Mesenchymal stem cell (in vitro differentiated cells and primary cell): ENCODE measurements around the gene RASL10B.

Experiments
- DNase-seq: peaks from one replicate; pipeline ENCODE4 v3.0.0-alpha.2; 2013
- H2AFZ ChIP-seq: one replicate; pipeline ENCODE4 v1.6.1; 2013; ENCODE audit warnings: low read depth, mild to moderate bottlenecking, control low read depth, inconsistent platforms, low read length, moderate library complexity
- H2AK5ac ChIP-seq: 2 replicates; pipeline ENCODE4 v1.6.1; 2013; ENCODE audit warnings: low read length, moderate library complexity, mild to moderate bottlenecking, inconsistent platforms; ENCODE audit not compliant: severe bottlenecking
- H2BK120ac ChIP-seq: one replicate; pipeline ENCODE4 v1.6.1; 2013; ENCODE audit warnings: low read depth, mild to moderate bottlenecking, inconsistent platforms, low read length, moderate library complexity
- H2BK12ac ChIP-seq, 2 experiments: one replicate each; pipeline ENCODE4 v1.6.1; 2013; ENCODE audit warnings: inconsistent platforms in 2 of 2, low read length in 2 of 2, mild to moderate bottlenecking in 2 of 2, moderate library complexity in 2 of 2, control low read depth in 1 of 2
- H2BK15ac ChIP-seq: one replicate; pipeline ENCODE4 v1.6.1; 2013; ENCODE audit warnings: mild to moderate bottlenecking, low read depth, inconsistent platforms; ENCODE audit not compliant: poor library complexity, severe bottlenecking
- H2BK5ac ChIP-seq: 2 replicates; pipeline ENCODE4 v1.6.1; 2013; ENCODE audit warnings: low read depth, mild to moderate bottlenecking, low read length, control low read depth, inconsistent platforms; ENCODE audit not compliant: poor library complexity, severe bottlenecking
- H3K14ac ChIP-seq, 2 experiments: one replicate each; pipeline ENCODE4 v1.6.1; 2013; ENCODE audit warnings: inconsistent platforms in 2 of 2, low read length in 2 of 2, control low read depth in 1 of 2, mild to moderate bottlenecking in 1 of 2, moderate library complexity in 1 of 2
- H3K18ac ChIP-seq, 2 experiments: one replicate each; pipeline ENCODE4 v1.6.1; 2013; ENCODE audit warnings: inconsistent platforms in 2 of 2, low read length in 2 of 2, control low read depth in 1 of 2, low read depth in 1 of 2, mild to moderate bottlenecking in 1 of 2
- H3K23ac ChIP-seq, 2 experiments: one replicate each; pipeline ENCODE4 v1.6.1; 2013; ENCODE audit warnings: inconsistent platforms in 2 of 2, low read length in 2 of 2, mild to moderate bottlenecking in 2 of 2, moderate library complexity in 2 of 2, control low read depth in 1 of 2
- H3K27ac ChIP-seq: 2 replicates; pipeline ENCODE4 v1.5.1; 2013; ENCODE audit warnings: mild to moderate bottlenecking, moderate library complexity, low read length, control low read depth, inconsistent platforms; ENCODE audit not compliant: poor library complexity, severe bottlenecking
- H3K27me3 ChIP-seq, 2 experiments: 2 replicates each; pipeline versions ENCODE4 v1.6.1 to v1.7.0; 2013; ENCODE audit warnings: low read length in 2 of 2, mild to moderate bottlenecking in 2 of 2, moderate library complexity in 2 of 2, control low read depth in 1 of 2, inconsistent platforms in 1 of 2; ENCODE audit not compliant: control insufficient read depth in 1 of 2, insufficient read depth in 1 of 2
- H3K36me3 ChIP-seq, 2 experiments: 2 replicates each; pipeline versions ENCODE4 v1.6.1 to v1.7.0; 2013; ENCODE audit warnings: low read length in 2 of 2, control low read depth in 1 of 2, inconsistent platforms in 1 of 2, low read depth in 1 of 2, mild to moderate bottlenecking in 1 of 2; ENCODE audit not compliant: insufficient read depth in 2 of 2, control insufficient read depth in 1 of 2
- H3K4ac ChIP-seq, 2 experiments: one replicate each; pipeline ENCODE4 v1.6.1; 2013; ENCODE audit warnings: inconsistent platforms in 2 of 2, low read length in 2 of 2, mild to moderate bottlenecking in 2 of 2, moderate library complexity in 2 of 2, control low read depth in 1 of 2, low read depth in 1 of 2
- H3K4me1 ChIP-seq: 2 replicates; pipeline ENCODE4 v1.6.1; 2013; ENCODE audit warnings: low read depth, low read length, control low read depth; ENCODE audit not compliant: control insufficient read depth, insufficient read depth
- H3K4me2 ChIP-seq: 2 replicates; pipeline ENCODE4 v1.6.1; 2013; ENCODE audit warnings: low read length, mild to moderate bottlenecking, inconsistent platforms; ENCODE audit not compliant: poor library complexity, severe bottlenecking
- H3K4me3 ChIP-seq, 2 experiments: 2 replicates each; pipeline versions ENCODE4 v1.5.1 to v1.7.0; 2013; ENCODE audit warnings: low read length in 2 of 2, mild to moderate bottlenecking in 2 of 2, control low read depth in 1 of 2, low read depth in 1 of 2; ENCODE audit not compliant: insufficient read depth in 1 of 2
- H3K79me1 ChIP-seq: replicated peaks from 2 replicates; pipeline ENCODE4 v1.6.1; 2013; ENCODE audit warnings: mild to moderate bottlenecking, control low read depth, low read length, inconsistent platforms; ENCODE audit not compliant: poor library complexity, severe bottlenecking
- H3K9ac ChIP-seq: 2 replicates; pipeline ENCODE4 v1.7.0; 2013; ENCODE audit warnings: mild to moderate bottlenecking, low read length, moderate library complexity
- H3K9me3 ChIP-seq: 2 replicates; pipeline ENCODE4 v1.7.0; 2013; ENCODE audit warnings: mild to moderate bottlenecking, low read length; ENCODE audit not compliant: control insufficient read depth
- H4K8ac ChIP-seq: one replicate; pipeline ENCODE4 v1.6.1; 2013; ENCODE audit warnings: inconsistent platforms, mild to moderate bottlenecking, low read length, moderate library complexity
- H4K91ac ChIP-seq: one replicate; pipeline ENCODE4 v1.6.1; 2013; ENCODE audit warnings: mild to moderate bottlenecking, low read length, inconsistent platforms
- WGBS: methylation state at CpG from one replicate; pipeline ENCODE4 v1.1.7; 2013; ENCODE audit warnings: mixed read lengths; 5-methylcytosine and 5-hydroxymethylcytosine counted together

The RASL10B gene

DNA sequence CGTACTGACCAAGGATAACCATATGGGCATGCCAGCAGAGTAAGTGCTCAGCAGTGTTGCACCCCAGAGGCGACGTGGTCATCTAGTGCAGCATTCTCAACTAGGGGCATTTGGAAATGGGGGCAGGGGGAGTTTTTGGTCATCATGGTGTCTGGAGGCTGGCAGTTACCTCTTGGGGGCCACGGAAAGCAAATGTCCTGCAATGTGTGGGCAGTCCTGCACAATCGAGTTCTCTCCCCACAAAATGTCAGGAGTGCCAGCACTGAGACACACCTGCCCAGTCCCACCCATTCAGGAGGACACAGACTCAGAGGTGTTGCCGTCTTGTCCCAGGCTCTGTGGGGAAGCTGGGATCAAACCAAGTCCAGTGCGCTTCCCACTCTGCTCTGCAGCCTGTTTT is 3.0 kb downstream of the RASL10B start:
- H4K91ac ChIP-seq: no peak overlapping the region
- no peak overlapping the region for H2AK5ac ChIP-seq
- no peak overlapping the region for H2BK5ac ChIP-seq
- H3K9me3 ChIP-seq: no peaks in the 10 kb centered on the region
- peaks cover 17% of the 10 kb centered on the region for H3K4me1 ChIP-seq
- H3K4me3 ChIP-seq: no peak overlapping the region
- H3K27me3 ChIP-seq: peaks cover 10 to 60% of the 10 kb centered on the region in 2 experiments
- H3K4me2 ChIP-seq: no peak overlapping the region
- no peak overlapping the region for H4K8ac ChIP-seq
- 96% methylated on average over 7 of the region's 7 CpGs for WGBS
- H3K4ac ChIP-seq: no peak overlapping the region
- DNase-seq: no peak
- H3K18ac ChIP-seq: no peak overlapping the region
- no peak overlapping the region for H2BK15ac ChIP-seq
- no peak overlapping the region for H3K9ac ChIP-seq
- H3K36me3 ChIP-seq: peaks cover 0 to 2% of the 10 kb centered on the region in 2 experiments
- peaks cover 2% of the 10 kb centered on the region for H3K79me1 ChIP-seq
- H2BK12ac ChIP-seq: no peak overlapping the region
- H2AFZ ChIP-seq: no peak overlapping the region
- H2BK120ac ChIP-seq: no peak overlapping the region
- H3K27ac ChIP-seq: no peak overlapping the region
- no peak overlapping the region for H3K23ac ChIP-seq
- no peak overlapping the region for H3K14ac ChIP-seq

DNA sequence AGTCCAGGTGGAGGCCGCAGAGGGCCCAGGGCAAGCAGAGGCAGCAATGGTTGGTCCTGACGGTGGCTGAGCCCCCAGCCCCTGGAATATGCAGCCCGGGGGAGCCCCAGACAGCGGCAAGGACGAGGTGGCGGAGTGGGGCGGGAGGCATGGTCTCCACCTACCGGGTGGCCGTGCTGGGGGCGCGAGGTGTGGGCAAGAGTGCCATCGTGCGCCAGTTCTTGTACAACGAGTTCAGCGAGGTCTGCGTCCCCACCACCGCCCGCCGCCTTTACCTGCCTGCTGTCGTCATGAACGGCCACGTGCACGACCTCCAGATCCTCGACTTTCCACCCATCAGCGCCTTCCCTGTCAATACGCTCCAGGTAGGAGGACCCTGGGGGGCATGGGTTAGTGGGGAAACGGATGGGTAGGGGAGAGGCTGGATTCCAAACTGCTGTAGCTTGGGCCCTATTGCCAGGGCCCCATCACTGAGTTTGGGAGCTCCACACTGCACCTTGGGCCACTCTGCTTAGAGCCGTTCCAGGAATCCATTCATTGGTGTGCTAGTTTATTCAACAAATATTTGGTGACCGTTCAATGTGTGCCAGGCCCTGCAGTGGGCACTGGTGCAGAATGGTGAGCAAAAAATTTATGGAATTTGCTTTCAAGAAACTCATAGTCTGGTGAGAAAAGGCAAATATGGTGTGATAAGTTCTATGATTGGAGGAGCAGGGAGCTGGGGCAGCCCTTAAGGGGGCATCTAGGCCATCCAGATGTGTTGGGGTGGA is 3.8 kb downstream of the RASL10B start:
- Histone ChIP-seq H3K27me3 (peaks cover 18 to 64% of the 10 kb centered on the region in 2 experiments), H3K4ac (no peak overlapping the region), H3K4me3 (no peak overlapping the region), H3K79me1 (peaks cover 2% of the 10 kb centered on the region), H3K36me3 (peaks cover 0 to 2% of the 10 kb centered on the region in 2 experiments), H3K9ac (no peak overlapping the region), H3K4me2 (no peak overlapping the region), H3K23ac (no peak overlapping the region), H3K4me1 (peaks cover 13% of the 10 kb centered on the region), H2BK120ac (no peak overlapping the region), H2AK5ac (no peak overlapping the region), H3K14ac (no peak overlapping the region), H2BK5ac (no peak overlapping the region), H3K27ac (no peak overlapping the region), H4K8ac (no peak overlapping the region), H2BK12ac (no peak overlapping the region), H3K18ac (no peak overlapping the region), H3K9me3 (no peaks in the 10 kb centered on the region), H2BK15ac (no peak overlapping the region), H2AFZ (no peak overlapping the region), H4K91ac (no peak overlapping the region)
- 96% methylated on average over 29 of the region's 29 CpGs for WGBS
- no peak for DNase-seq

- no peak overlapping the region for H2BK120ac ChIP-seq
- H3K4ac ChIP-seq: no peak overlapping the region
- H3K23ac ChIP-seq: no peak overlapping the region
- peaks cover 0 to 2% of the 10 kb centered on the region in 2 experiments for H3K36me3 ChIP-seq
- H3K79me1 ChIP-seq: peaks cover under 1% of the 10 kb centered on the region
- H2AFZ ChIP-seq: no peak overlapping the region
- no peak overlapping the region for H4K8ac ChIP-seq
- no peak overlapping the region for H2BK12ac ChIP-seq
- no peak overlapping the region for H3K9ac ChIP-seq
- no peak overlapping the region for H4K91ac ChIP-seq
- no peak overlapping the region for H3K4me3 ChIP-seq
- H3K4me2 ChIP-seq: no peak overlapping the region
- H2AK5ac ChIP-seq: no peak overlapping the region
- H3K27me3 ChIP-seq: peaks cover 28 to 66% of the 10 kb centered on the region in 2 experiments
- H3K14ac ChIP-seq: no peak overlapping the region
- DNase-seq: no peak
- no peak overlapping the region for H3K18ac ChIP-seq
- no peak overlapping the region for H3K27ac ChIP-seq
- H3K9me3 ChIP-seq: no peaks in the 10 kb centered on the region
- peaks cover 14% of the 10 kb centered on the region for H3K4me1 ChIP-seq
- H2BK15ac ChIP-seq: no peak overlapping the region
- WGBS: 97% methylated on average over 5 of the region's 5 CpGs
- no peak overlapping the region for H2BK5ac ChIP-seq
These were observed 4.8 kb downstream of the RASL10B start for GRCh38 chr17:35736236-35736635.

GRCh38 chr17:35738519-35739133 is 7.2 kb downstream of the RASL10B start:
- H3K79me1 ChIP-seq: no peaks in the 10 kb centered on the region
- no peak overlapping the region for H2AK5ac ChIP-seq
- no peak overlapping the region for H3K4ac ChIP-seq
- no peak overlapping the region for H3K27ac ChIP-seq
- no peak overlapping the region for H2AFZ ChIP-seq
- DNase-seq: no peak
- H4K8ac ChIP-seq: no peak overlapping the region
- H3K18ac ChIP-seq: no peak overlapping the region
- H3K4me3 ChIP-seq: no peak overlapping the region
- H2BK15ac ChIP-seq: no peak overlapping the region
- no peaks in the 10 kb centered on the region for H3K9me3 ChIP-seq
- no peak overlapping the region for H3K9ac ChIP-seq
- 90% methylated on average over 2 of the region's 5 CpGs for WGBS
- no peak overlapping the region for H2BK120ac ChIP-seq
- H3K27me3 ChIP-seq: peaks cover 51 to 71% of the 10 kb centered on the region in 2 experiments
- no peak overlapping the region for H2BK12ac ChIP-seq
- no peak overlapping the region for H3K4me2 ChIP-seq
- peaks cover 0 to 2% of the 10 kb centered on the region in 2 experiments for H3K36me3 ChIP-seq
- H4K91ac ChIP-seq: no peak overlapping the region
- peaks cover 7% of the 10 kb centered on the region for H3K4me1 ChIP-seq
- H3K23ac ChIP-seq: no peak overlapping the region
- H2BK5ac ChIP-seq: no peak overlapping the region
- no peak overlapping the region for H3K14ac ChIP-seq
